Endodermal cell (in vitro differentiated cells): Measurements from ENCODE around the gene YKT6. TPM values are rescaled to one million over a fixed set of nuclear protein-coding genes. Genes with fewer than 3 reads are reported as not detected.

Experiments
- DNase-seq: peaks from one replicate; pipeline ENCODE4 v3.0.0-alpha.2; 2017
- H3K27ac ChIP-seq: 2 replicates; pipeline ENCODE4 v1.5.1; 2013; ENCODE audit warnings: mild to moderate bottlenecking, low read depth, low read length, moderate library complexity
- H3K27me3 ChIP-seq: 2 replicates; pipeline ENCODE4 v1.6.1; 2013; ENCODE audit warnings: mild to moderate bottlenecking, low read length, moderate library complexity; ENCODE audit not compliant: insufficient read depth, control insufficient read depth, poor library complexity, severe bottlenecking
- H3K36me3 ChIP-seq: 2 replicates; pipeline ENCODE4 v1.7.0; 2013; ENCODE audit warnings: mild to moderate bottlenecking, low read length, moderate library complexity; ENCODE audit not compliant: control insufficient read depth, insufficient read depth
- H3K4me1 ChIP-seq: one replicate; pipeline ENCODE4 v1.7.0; 2013; ENCODE audit warnings: low read length; ENCODE audit not compliant: control insufficient read depth, insufficient read depth
- H3K4me3 ChIP-seq: 2 replicates; pipeline ENCODE4 v1.5.1; 2013; ENCODE audit warnings: mild to moderate bottlenecking, low read length, moderate library complexity
- H3K9ac ChIP-seq: 2 replicates; pipeline ENCODE4 v1.6.1; 2013; ENCODE audit warnings: mild to moderate bottlenecking, low read length, moderate library complexity; ENCODE audit not compliant: poor library complexity, severe bottlenecking; ENCODE audit errors: extremely low read depth
- H3K9me3 ChIP-seq: 2 replicates; pipeline ENCODE4 v1.6.1; 2013; ENCODE audit warnings: mild to moderate bottlenecking, low read length, moderate library complexity; ENCODE audit not compliant: control insufficient read depth
- H3K27ac Mint-ChIP-seq: 2 replicates; pipeline ENCODE4 v1.8.0; 2020; ENCODE audit warnings: mixed read lengths
- H3K27me3 Mint-ChIP-seq: 2 replicates; pipeline ENCODE4 v1.8.0; 2021; ENCODE audit warnings: mild to moderate bottlenecking, mixed read lengths; ENCODE audit not compliant: insufficient read depth
- H3K36me3 Mint-ChIP-seq: 2 replicates; pipeline ENCODE4 v1.8.0; 2020; ENCODE audit warnings: low read depth, mixed read lengths
- H3K4me1 Mint-ChIP-seq: 2 replicates; pipeline ENCODE4 v1.8.0; 2020; ENCODE audit warnings: mixed read lengths
- H3K4me3 Mint-ChIP-seq: 2 replicates; pipeline ENCODE4 v1.8.0; 2020; ENCODE audit warnings: mild to moderate bottlenecking, moderate library complexity, mixed read lengths
- H3K9me3 Mint-ChIP-seq: 2 replicates; pipeline ENCODE4 v1.8.0; 2020; ENCODE audit warnings: mild to moderate bottlenecking, mixed read lengths
- CTCF ChIP-seq: fragments of 200-600 bp; sonication (generic); conservative IDR thresholded peaks from 2 replicates; pipeline ENCODE4 v1.5.0; 2021; ENCODE audit warnings: antibody characterized with exemption, mild to moderate bottlenecking
- WGBS, 2 experiments: methylation state at CpG; one replicate each; pipeline versions ENCODE4 v1.1.5 to v1.1.7; 2013; ENCODE audit warnings: missing lambda C conversion rate in 2 of 2, mixed read lengths in 1 of 2; ENCODE audit not compliant: insufficient coverage in 1 of 2, insufficient read length in 1 of 2; 5-methylcytosine and 5-hydroxymethylcytosine counted together
- total RNA-seq, 2 donors: library from RNA; stranded (reverse); fragmentation: NEBNext Ultra II Directional in 1 of 2; extraction: Animal tissue kit (Norgen Biotek cat#: 25700) in 1 of 2; gene quantifications; 2 replicates in 1 of 2; 3 replicates in 1 of 2; pipeline ENCODE4 v1.2.1, GENCODE V29; 2021

YKT6 gene
- total RNA-seq, 2 donors from 2014 or later, result 96.2 to 101 TPM

DNA sequence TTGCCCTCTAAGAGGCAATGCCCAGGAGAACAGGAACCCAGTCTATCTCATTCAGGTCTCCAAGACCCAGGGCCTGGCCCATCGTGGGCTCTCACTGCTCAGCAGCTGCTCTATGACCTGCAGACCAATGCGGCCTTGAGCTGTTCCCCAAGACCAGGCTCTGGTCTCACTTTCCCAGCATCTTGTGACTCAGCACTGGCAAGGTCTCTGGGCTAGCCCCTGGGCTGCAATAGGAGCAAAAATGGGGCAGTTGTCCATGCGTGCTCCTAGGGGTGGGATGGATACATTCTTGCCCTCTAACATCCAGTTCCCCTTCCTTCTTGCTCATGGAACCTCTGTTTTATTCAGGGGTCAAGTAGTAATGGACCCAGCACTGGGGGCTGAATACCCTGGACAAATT is 25.0 kb upstream of the YKT6 start:
- Mint-ChIP-seq H3K4me3 (no peak overlapping the region), H3K27me3 (peaks cover 17% of the 10 kb centered on the region), H3K27ac (no peak overlapping the region), H3K9me3 (peaks cover 2% of the 10 kb centered on the region), H3K4me1 (peaks cover 4% of the 10 kb centered on the region), H3K36me3 (no peaks in the 10 kb centered on the region)
- Histone ChIP-seq H3K4me3 (no peak overlapping the region), H3K9ac (no peak overlapping the region), H3K27me3 (peaks cover 4% of the 10 kb centered on the region), H3K27ac (no peak overlapping the region), H3K4me1 (no peaks in the 10 kb centered on the region), H3K9me3 (no peaks in the 10 kb centered on the region), H3K36me3 (no peaks in the 10 kb centered on the region)
- DNase-seq, result no peak
- no peak for TF ChIP-seq CTCF
- WGBS, 2 experiments, result 77 to 89% methylated on average over 2 to 3 of the region's 3 CpGs

- H3K9me3 Mint-ChIP-seq, result no peaks in the 10 kb centered on the region
- peaks cover 4% of the 10 kb centered on the region for H3K27me3 ChIP-seq
- H3K9ac ChIP-seq, result no peak overlapping the region
- H3K27ac ChIP-seq, result no peak overlapping the region
- no peaks in the 10 kb centered on the region for H3K9me3 ChIP-seq
- H3K4me3 ChIP-seq, result no peak overlapping the region
- peaks cover 21% of the 10 kb centered on the region for H3K27me3 Mint-ChIP-seq
- peaks cover 4% of the 10 kb centered on the region for H3K4me1 Mint-ChIP-seq
- no peak overlapping the region for H3K27ac Mint-ChIP-seq
- no peak for TF ChIP-seq CTCF
- no peaks in the 10 kb centered on the region for H3K4me1 ChIP-seq
- DNase-seq, result peak; percentile 35
- no peaks in the 10 kb centered on the region for H3K36me3 ChIP-seq
- H3K4me3 Mint-ChIP-seq, result no peak overlapping the region
- no peaks in the 10 kb centered on the region for H3K36me3 Mint-ChIP-seq
- 91 to 99% methylated on average over 7 of the region's 7 CpGs for WGBS, 2 experiments
Observed at GRCh38 chr7:44176486-44176885, 24.3 kb upstream of the YKT6 start.

DNA sequence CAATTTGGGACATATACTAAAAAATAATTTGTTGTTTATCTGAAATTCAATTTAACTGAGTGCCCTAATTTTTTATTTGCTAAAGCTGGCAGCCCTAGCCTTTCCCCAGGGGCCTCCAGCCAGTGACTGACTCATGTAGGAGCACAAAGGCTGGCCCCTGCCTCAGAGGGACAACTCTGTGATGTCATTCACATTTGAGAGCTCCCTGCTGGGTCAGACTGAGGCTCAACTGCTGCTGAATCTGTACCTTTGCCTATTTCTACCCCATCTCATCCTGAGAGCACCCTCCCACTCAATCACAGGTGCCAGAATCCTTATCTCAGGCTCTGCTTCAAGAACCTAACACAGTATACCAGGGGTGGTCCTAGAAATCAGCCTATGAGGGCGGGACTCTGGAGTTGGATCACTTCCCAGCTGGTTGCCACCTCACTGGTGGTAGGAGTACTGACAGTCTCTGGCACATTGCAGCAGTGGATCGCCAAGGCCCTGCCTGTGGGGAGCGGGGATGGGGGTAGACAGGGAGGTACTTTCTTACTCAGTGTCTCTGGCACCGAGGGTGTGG is 23.1 kb upstream of the YKT6 start:
- 83 to 87% methylated on average over 1 to 4 of the region's 4 CpGs for WGBS, 2 experiments
- H3K4me1 ChIP-seq, result no peaks in the 10 kb centered on the region
- no peak overlapping the region for H3K27ac Mint-ChIP-seq
- H3K9ac ChIP-seq, result no peak overlapping the region
- H3K27me3 ChIP-seq, result peaks cover 4% of the 10 kb centered on the region
- H3K9me3 ChIP-seq, result peaks cover 2% of the 10 kb centered on the region
- no peak overlapping the region for H3K4me3 Mint-ChIP-seq
- peaks cover 6% of the 10 kb centered on the region for H3K9me3 Mint-ChIP-seq
- peaks cover 24% of the 10 kb centered on the region for H3K27me3 Mint-ChIP-seq
- no peak overlapping the region for H3K27ac ChIP-seq
- no peaks in the 10 kb centered on the region for H3K36me3 ChIP-seq
- DNase-seq, result peak; percentile 58
- no peak for TF ChIP-seq CTCF
- no peaks in the 10 kb centered on the region for H3K36me3 Mint-ChIP-seq
- no peak overlapping the region for H3K4me3 ChIP-seq
- H3K4me1 Mint-ChIP-seq, result peaks cover 4% of the 10 kb centered on the region
